ENCODE measurements around the gene F12. TPM values are rescaled to one million over a fixed set of nuclear protein-coding genes. Genes with fewer than 3 reads are reported as not detected.

Gene F12
- total RNA-seq, 1 donor from 2014 or later, result 2.8 TPM

DNA sequence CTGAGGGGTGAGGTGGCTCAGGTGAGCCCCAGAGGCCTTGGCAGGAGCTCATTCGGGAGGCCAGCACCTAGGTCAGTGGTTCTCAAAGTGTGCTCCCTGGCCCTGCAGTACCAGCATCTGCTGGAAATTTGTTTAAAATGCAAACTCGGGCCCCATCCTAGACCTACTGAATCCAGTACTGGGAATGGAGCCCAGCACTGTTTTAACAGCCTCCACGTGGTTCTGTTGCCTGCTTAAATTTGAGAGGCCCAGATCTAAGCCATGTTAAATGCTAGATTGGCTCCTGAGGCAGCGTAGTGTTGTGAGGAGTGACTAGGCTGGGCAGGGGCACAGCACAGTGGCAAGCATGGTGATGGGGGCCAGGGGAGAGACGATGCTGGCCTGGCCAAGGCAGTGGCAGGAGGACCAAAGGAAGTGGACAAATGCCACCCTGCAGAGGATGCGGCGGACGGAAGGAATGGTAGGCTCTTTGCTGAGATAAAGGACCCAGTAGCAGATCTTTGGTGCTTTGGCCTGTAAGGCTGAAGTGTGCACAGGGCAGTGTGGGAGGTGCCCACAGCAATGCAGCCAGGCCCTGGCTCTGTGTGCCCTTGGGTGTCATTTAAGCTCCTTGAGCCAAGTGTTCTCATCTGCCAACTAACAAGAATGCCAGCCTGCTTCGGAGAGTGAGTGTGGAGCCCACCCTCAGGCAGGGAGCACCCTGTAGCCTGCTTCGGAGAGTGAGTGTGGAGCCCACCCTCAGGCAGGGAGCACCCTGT, 41.5 kb upstream of the F12 start:
- H3K4me1 Mint-ChIP-seq, result peaks cover 15% of the 10 kb centered on the region
- intact Hi-C loops (cut with micrococcal nuclease), result loop anchor here (10.0 kb wide), 1 partner anchor 336 kb away; no protein-coding TSS in a partner anchor
- no peaks in the 10 kb centered on the region for H3K36me3 Mint-ChIP-seq (ENCODE audit: low read depth)
- no peak overlapping the region for H3K27ac Mint-ChIP-seq
- no peak for DNase-seq
- no peaks in the 10 kb centered on the region for H3K9me3 Mint-ChIP-seq
- H3K27me3 Mint-ChIP-seq, result peaks cover 27% of the 10 kb centered on the region
- H3K4me3 Mint-ChIP-seq, result no peak overlapping the region

DNA sequence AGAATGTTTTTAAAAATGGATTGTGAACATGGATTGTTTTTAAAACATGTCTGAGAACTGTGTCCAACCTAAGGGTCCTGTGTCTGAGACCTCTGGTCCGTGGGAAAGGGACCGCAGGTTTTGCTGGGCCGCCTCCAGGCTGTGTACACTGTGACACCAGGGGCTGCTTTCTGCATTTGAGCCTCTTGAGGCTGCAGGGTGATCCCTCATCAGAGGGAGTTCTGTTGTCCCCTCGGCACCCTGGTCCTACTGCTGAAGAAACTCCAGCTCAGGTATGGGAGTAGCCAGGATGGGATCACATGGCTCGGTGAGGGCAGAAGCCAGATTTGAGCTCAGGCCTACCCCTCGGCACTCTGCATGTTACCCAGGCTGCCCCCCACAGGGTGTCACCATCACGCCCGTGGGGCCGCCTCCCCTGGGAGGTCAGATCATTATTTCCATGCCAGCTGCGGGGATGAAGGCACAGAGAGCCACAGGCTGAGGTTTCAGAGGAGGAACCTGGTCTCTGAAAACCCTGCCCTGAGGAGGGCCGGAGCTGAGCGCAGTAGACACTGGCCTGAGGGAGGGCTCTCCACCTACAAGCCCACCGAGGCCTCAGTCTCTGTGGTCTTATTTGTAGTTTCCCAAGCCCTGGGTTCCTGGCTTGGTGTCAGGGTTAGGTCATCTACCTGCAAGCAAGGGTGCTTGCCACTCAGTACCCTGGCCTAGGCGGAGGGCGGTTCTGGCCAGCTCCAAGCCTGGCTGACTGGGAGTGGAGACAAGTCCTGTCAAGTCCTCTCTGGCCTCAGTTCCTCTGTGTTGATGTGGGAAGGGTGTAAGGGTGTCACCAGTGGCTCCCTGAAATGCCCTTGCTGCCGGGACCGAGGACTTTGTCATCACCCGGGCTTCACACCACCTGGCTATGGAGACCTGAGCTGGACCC, 40.0 kb upstream of the F12 start:
- intact Hi-C loops (cut with micrococcal nuclease), result loop anchor here (10.0 kb wide), 1 partner anchor 335 kb away; no protein-coding TSS in a partner anchor
- H3K4me3 Mint-ChIP-seq, result no peak overlapping the region
- DNase-seq, result no peak
- H3K27ac Mint-ChIP-seq, result no peak overlapping the region
- H3K36me3 Mint-ChIP-seq (ENCODE audit: low read depth), result no peaks in the 10 kb centered on the region
- H3K4me1 Mint-ChIP-seq, result peaks cover 30% of the 10 kb centered on the region
- no peaks in the 10 kb centered on the region for H3K9me3 Mint-ChIP-seq
- peaks cover 27% of the 10 kb centered on the region for H3K27me3 Mint-ChIP-seq

DNA sequence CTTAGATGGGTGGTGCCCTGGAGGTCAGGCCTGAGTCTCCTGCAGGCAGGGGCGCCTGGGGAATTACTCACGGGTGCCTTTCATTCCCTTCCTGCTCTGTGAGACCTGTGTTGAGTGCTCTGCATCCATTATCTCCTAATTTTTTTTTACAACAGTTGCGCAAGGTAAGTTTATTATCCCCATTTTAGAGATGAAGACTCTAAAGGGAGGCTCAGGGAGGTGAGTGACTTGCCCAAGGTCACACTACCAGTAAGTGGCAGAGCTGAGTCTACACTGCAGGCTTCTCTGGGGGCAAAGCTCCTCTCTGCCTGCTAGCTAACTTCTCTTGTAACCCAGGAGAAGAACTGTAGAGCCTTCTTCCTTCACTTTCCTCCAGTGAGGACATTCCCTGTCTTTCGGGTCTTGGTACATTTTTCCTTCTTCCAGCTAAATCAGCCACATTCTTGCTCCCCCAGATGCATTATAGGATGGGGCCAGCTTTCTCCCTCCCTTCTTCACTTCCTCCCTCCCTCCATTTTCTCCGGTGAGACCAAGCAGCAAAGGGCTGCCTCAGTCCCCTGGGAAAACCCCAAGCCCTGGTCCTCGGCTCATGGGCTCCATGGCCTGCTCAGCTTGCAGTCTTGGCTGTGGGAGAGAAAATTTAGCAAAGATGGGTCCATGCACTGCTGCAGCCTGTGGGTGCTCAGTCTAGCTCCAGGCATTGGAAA, 39.0 kb upstream of the F12 start:
- peaks cover 29% of the 10 kb centered on the region for H3K4me1 Mint-ChIP-seq
- peaks cover 22% of the 10 kb centered on the region for H3K27me3 Mint-ChIP-seq
- peak overlapping the region; percentile 73 for H3K4me3 Mint-ChIP-seq
- peak overlapping the region; percentile 58 for H3K27ac Mint-ChIP-seq
- H3K9me3 Mint-ChIP-seq, result no peaks in the 10 kb centered on the region
- H3K36me3 Mint-ChIP-seq (ENCODE audit: low read depth), result no peaks in the 10 kb centered on the region
- intact Hi-C loops (cut with micrococcal nuclease), result no loop called here
- DNase-seq, result no peak

DNA sequence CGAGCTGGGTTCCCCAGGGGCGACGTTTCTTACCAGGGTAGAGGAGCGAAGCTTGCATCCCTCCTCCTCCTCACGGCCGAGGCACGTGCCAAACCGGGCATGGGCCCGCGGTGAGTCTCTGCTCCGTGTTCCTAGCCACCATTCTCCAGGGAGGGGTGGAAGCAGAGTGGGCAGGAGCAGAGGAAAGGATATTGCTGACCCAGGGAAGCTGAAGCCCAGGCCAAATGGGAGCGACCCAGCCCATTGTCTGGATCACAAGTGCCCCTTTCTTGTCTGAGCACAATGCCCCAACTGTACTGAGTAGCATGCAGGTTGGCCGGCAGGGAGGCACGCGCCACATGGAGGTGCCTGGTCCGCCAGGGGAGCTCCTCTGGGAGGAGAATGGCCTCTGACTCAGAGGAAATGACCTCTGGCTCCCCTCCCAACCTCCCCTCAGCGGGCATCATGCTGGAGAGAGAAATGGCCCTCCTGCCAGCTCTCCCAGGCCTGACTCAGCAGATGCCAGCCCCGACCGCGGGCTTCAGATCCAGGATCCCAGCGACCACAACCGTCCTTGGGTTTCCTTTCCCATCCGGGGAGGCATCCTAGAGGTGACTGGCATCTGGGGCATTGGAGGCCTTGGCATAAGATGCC, 38.4 kb upstream of the F12 start:
- Mint-ChIP-seq H3K36me3 (ENCODE audit: low read depth) (peaks cover under 1% of the 10 kb centered on the region), H3K27ac (peak overlapping the region; percentile 56), H3K4me1 (peaks cover 31% of the 10 kb centered on the region), H3K4me3 (peak overlapping the region; percentile 73), H3K27me3 (peaks cover 16% of the 10 kb centered on the region), H3K9me3 (no peaks in the 10 kb centered on the region)
- intact Hi-C loops (cut with micrococcal nuclease), result loop anchor here (1.0 kb wide), 1 partner anchor 8 kb away; no protein-coding TSS in a partner anchor
- DNase-seq, result peak; percentile 68

DNA sequence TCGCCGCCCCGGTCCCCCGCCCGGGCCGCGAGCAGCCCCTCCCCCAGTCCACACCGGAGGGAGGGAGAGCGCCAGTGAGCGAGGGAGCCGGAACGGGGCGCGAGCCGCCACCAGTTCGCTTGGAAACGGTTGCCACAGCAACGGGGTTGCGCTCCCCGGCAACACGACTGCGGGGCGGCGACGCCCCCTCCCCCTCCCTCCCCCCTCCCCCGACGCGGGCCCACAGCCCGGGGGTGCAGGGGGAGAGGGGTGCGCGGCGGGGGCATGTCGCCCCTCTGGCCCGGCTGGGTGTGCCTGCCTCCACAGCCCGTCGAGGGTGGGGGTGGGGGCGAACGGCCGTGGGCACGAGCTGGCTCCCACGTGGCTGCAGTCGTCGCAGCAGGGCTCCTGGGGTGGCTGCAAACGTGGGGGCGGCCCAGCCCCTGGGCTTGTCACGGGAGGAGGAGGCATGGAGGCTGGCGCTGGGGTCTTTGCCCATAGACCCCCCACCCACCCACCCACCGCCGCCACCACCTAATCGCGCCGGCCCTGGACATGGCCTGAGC, 37.8 kb upstream of the F12 start:
- H3K4me1 Mint-ChIP-seq, result peaks cover 33% of the 10 kb centered on the region
- H3K9me3 Mint-ChIP-seq, result no peaks in the 10 kb centered on the region
- H3K27ac Mint-ChIP-seq, result no peak overlapping the region
- peak overlapping the region; percentile 73 for H3K4me3 Mint-ChIP-seq
- peaks cover 5% of the 10 kb centered on the region for H3K36me3 Mint-ChIP-seq (ENCODE audit: low read depth)
- intact Hi-C loops (cut with micrococcal nuclease), result loop anchor here (1.0 kb wide), 1 partner anchor 8 kb away; no protein-coding TSS in a partner anchor
- peak; percentile 93 for DNase-seq
- peaks cover 13% of the 10 kb centered on the region for H3K27me3 Mint-ChIP-seq

DNA sequence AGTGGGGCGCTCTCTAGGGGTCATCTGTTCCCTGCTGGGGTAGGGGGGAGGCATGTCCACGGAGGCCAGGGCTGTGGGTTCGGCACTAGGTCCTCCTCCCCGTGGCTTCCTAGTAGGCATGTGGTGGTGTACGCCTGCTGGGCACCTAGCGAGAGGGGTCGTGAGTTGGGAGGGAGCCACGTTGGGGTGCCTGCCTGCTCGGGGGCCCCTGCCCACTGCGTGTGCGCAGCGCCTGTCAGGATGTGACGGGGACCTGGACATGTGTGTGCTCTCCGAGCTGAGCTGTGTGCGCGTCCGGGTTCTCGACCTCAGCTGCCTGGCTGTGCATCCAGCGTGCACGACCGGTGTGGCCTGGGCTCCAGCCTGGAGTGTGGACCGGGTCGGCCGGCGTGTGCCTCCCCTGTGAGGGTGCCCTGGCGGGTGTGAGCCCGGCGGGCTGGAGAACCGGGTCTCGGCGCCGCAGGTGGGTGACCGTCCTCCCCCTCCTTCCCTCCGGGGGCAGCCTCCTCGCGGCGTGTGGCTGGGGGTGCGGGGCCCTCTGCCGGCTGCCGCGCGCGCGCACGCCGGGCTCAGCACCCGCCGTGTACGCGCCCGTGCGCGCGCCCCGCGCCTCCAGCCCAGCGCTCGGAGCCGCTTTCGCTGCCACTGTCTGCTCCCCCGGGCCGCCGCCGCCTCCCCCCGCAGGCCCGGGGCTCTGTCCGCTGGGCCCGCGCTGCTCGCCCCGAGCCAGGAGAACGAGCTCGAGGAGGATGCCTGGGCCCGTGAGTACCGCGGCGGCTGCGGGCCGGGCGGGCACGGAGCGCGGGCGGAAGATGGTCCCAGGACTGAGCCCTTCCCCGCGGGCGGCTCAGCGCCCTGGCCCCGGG, 37.1 kb upstream of the F12 start, which contains the start of gene PRR7:
PRR7 (plus strand) TSS at position 615 of the 866 bp plus-strand sequence. CDS start 8,254 bp downstream, outside the sequence.
- Mint-ChIP-seq H3K4me3 (peak within 1 kb of the TSS; percentile 81), H3K9me3 (no peaks in the 10 kb centered on the region), H3K27me3 (peaks cover 9% of the 10 kb centered on the region), H3K36me3 (ENCODE audit: low read depth) (peaks cover 9% of the 10 kb centered on the region), H3K27ac (peak within 1 kb of the TSS; percentile 87), H3K4me1 (peaks cover 33% of the 10 kb centered on the region)
- DNase-seq, result peak; percentile 91
- intact Hi-C loops (cut with micrococcal nuclease), result loop anchor here (1.0 kb wide), 2 partner anchors 9 to 17 kb away; no protein-coding TSS in a partner anchor

DNA sequence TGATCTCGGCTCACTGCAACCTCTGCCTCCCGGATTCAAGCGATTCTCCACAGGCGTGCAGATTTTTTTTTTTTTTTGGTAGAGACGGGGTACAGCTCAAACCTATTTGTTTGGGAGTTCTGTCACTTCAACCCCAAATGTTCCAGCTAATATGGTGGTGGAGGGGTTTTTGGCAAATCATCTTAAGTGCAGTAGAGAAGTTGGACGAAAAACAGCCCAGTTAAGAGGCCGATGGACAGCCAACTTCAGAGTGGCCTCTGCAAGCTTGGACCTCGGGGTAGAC, 36.5 kb upstream of the F12 start:
- H3K4me3 Mint-ChIP-seq, result peak overlapping the region; percentile 81
- no peak for DNase-seq
- intact Hi-C loops (cut with micrococcal nuclease), result loop anchor here (1.0 kb wide), 1 partner anchor 17 kb away; no protein-coding TSS in a partner anchor
- peak overlapping the region; percentile 87 for H3K27ac Mint-ChIP-seq
- H3K4me1 Mint-ChIP-seq, result peaks cover 35% of the 10 kb centered on the region
- no peaks in the 10 kb centered on the region for H3K9me3 Mint-ChIP-seq
- peaks cover 9% of the 10 kb centered on the region for H3K27me3 Mint-ChIP-seq
- peaks cover 11% of the 10 kb centered on the region for H3K36me3 Mint-ChIP-seq (ENCODE audit: low read depth)

DNA sequence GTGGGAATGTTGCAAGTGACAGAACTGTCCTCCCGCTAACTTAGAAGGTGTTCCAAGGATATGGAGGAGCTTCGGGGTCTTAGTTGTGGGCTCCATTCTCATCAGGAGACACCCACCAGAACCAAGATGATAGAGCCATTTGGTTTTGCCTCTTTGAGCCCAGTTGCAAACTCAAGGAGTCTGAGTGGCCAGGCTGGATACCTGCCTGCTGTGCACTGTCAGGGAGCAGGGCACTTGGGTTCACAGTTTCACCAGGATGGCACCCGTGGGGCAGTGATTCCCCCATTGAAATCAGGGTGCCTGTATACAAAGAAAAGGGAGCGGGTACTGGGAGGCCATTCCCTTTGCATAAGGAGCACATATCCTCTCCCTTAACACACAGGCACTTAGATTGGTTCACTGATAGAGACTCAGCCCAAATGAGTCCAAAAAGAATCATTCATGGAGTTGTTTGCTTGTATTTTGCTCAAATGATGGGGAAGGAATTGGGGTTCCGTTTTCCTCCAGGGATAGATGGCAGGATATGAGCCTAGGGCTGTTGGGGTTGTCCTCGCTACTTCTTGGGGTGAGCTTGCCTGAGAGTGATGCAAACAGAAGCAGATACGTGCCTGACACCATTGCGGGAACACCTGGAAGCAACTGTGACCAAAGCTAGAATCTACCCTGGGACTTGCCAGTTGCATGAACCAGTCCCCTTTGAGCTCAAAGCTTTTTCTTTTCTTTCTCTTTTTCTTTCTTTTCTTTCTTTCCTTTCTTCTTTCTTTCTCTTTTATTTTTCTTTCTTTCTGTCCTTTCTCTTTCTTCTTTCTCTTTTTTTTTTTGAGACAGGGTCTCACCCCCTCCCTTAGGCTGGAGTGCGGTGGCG, 35.9 kb upstream of the F12 start:
- Mint-ChIP-seq H3K9me3 (no peaks in the 10 kb centered on the region), H3K27ac (peak overlapping the region; percentile 87), H3K4me1 (peaks cover 36% of the 10 kb centered on the region), H3K4me3 (peak overlapping the region; percentile 81), H3K27me3 (peaks cover 9% of the 10 kb centered on the region), H3K36me3 (ENCODE audit: low read depth) (peaks cover 15% of the 10 kb centered on the region)
- intact Hi-C loops (cut with micrococcal nuclease), result no loop called here
- peak; percentile 78 for DNase-seq

DNA sequence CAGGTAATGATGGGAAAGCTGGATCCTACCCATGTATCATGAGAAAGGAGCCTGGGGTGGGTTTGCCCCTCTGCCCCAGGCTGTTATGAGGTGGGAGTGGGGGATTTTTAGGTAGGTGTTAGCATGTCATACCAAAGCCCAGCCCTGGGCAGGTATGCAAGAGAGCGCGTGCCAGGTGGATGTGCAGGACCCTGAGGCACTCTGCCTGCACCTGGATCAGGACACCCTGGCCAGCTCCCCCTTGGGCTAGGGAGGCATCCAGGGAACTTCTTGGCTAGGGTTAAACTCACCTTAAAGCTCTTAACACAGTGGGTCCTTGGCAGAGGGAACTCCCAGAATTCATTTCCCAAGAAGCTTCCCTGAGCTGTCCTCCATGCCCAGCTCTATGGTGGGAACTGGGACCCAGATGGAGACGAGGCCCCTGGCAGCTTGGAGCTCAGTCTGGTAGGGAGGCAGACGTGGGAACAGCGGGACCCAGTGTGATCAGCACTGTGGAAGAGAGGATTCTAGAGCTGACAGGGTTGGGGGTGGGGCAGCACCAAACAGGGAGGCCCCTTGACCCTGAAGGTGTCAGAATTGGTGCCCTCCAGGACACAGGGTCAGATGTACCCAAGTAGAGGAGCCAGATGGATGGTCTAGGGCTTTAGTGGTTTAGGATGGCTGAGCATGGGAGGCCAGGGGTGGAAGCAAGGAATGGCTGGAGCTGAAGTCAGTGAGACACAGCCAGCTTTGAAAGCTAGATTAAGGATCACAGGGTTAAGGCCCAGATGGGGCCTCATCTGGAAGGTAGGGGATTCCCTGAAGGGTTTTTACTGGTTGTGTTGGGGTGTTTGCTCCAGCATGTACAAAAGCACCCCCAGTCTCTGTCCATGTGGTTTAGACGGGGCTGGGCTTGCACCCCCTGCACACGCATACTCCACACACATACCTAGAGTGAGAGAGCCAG, 35.0 kb upstream of the F12 start:
- peaks cover 43% of the 10 kb centered on the region for H3K4me1 Mint-ChIP-seq
- peaks cover 24% of the 10 kb centered on the region for H3K36me3 Mint-ChIP-seq (ENCODE audit: low read depth)
- H3K4me3 Mint-ChIP-seq, result peak overlapping the region; percentile 81
- no peaks in the 10 kb centered on the region for H3K9me3 Mint-ChIP-seq
- H3K27me3 Mint-ChIP-seq, result peaks cover 9% of the 10 kb centered on the region
- H3K27ac Mint-ChIP-seq, result peak overlapping the region; percentile 87
- DNase-seq, result no peak
- intact Hi-C loops (cut with micrococcal nuclease), result no loop called here

DNA sequence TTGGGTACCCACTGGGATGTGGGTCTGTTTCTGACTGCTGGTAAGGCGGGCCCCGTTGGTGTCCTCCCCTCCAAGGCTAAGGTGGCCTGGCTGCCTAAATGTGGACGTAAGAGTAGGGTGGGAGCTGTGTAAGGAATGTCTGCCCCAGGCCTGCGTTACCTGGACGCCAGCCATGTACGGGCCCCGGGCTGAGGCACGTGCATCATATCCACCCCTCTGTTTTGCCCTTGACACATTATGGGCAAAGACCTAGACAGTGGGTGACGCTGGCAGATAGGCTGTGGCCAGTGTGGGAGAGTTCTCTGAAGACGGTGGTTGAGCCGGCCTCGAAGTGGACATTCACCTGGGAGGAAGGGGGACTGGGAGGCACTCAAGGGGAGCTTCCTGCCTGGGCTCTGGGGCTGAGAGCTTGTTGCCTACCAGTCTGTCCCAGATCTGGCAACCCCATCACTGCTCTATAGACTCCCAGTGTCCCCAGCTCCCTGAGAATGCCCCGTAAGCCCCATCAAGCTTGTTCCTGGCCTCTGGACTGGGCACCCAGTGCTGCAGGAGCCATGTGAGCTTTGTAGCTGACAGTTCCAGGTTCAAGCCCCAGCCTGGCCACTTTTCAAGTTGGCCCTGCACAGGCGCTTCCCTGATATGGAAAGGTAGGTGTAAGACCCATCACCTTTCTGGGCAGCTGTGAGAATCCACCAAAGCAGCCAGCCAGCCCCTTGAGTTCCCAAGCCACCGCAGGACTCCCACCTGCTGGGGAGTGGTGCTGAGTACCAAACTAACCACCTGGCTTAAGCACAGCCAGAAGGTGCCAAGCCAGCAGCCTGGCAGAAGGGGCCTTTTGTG, 34.0 kb upstream of the F12 start:
- Mint-ChIP-seq H3K36me3 (ENCODE audit: low read depth) (peaks cover 31% of the 10 kb centered on the region), H3K4me1 (peaks cover 44% of the 10 kb centered on the region), H3K9me3 (no peaks in the 10 kb centered on the region), H3K4me3 (peak overlapping the region; percentile 41), H3K27ac (no peak overlapping the region), H3K27me3 (peaks cover 6% of the 10 kb centered on the region)
- DNase-seq, result no peak
- intact Hi-C loops (cut with micrococcal nuclease), result no loop called here

Measured in activated CD4-positive, alpha-beta T cell treated with anti-CD3 and anti-CD28 coated beads, Interleukin-2, amount 10 ng/mL, durations not matched to agents 24 days and 14 days (primary cell).